Left forelimb (tissue), 1 donor: ENCODE data around the gene HRH3.

Experiments
- DNase-seq: peaks from one replicate; pipeline ENCODE4 v3.0.0-alpha.2; 2018; ENCODE audit warnings: low spot score

Gene HRH3

DNA sequence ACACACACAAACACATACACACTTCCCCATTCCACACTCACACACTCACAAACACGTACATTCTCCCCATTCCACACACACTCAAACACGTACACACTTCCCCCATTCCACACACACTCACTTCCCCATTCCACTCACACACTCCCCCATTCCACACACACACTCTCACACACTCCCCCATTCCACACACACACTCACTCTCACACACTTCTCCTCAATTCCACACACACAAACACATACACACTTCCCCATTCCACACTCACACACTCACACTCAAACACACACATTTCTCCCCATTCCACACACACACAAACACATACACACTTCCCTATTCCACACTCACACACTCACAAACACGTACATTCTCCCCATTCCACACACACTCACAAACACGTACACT lies 9.6 kb upstream of the HRH3 start:
- no peak for DNase-seq

DNA sequence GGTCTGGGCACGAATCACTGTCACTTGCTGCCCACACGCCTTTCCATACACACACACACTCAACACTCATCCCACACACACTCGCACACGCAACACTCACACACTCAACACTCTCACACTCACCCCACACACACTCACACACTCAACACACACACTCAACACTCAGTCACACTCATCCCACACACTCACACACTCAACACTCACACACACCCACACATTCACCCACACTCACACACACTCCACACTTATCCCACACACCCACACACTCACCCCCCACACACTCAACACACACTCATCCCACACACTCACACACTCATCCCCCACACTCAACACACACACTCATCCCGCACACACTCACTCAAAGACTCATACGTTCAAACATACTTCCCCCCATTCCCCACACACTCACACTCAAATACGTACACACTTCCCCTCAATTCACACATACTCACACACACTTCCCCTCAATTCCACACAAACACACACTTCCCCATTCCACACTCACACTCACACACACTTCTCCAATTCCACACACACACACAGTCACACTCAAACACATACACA lies 9.0 kb upstream of the HRH3 start:
- DNase-seq, result no peak

DNA sequence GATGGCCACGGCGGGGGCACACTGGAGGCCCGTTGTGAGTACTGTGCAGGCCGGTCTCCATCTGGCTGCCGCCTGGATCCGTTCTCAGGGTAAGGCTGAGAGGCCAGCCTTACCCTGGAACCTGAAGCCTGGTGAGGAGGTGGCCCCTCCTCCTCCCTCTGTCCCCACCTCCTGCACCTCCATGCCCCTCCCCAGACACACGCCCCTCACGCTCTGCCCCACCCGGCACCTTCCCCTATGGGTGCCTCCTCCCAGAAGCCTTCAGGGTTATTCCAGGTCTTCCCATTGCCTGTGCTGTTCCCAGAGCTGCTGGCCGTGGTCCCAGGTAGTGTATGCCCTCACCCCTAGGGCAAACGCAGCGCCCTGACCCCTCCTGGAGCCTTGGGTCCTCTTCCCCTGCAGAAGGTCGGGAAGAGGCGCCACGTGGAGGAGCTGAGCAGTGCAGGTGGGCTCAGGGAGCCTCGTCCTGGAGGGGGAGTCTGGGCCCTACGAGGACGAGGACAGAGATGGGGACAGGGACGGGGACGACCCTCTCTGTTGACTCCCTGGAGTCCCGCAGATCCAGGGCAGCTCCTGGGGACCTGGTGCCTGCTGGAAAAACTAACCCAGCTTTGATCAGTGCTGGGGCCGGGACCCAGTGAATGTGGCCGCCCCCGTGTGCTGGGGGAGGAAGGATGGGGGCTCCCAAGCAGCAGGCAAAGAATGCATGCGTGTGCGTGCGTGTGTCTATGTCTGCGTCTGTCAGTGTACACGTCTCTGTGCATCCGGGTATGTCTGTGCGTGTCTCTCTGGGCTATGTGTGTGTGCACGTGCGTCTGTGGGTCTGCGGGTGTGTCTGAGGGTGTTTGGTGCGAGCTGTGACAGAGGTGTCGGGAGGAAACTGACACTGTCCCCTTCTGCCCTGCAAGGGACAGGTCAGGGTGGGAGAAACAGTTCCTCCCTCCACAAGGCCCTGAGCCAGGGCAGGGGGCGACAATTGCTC lies 8.2 kb upstream of the HRH3 start:
- no peak for DNase-seq

DNA sequence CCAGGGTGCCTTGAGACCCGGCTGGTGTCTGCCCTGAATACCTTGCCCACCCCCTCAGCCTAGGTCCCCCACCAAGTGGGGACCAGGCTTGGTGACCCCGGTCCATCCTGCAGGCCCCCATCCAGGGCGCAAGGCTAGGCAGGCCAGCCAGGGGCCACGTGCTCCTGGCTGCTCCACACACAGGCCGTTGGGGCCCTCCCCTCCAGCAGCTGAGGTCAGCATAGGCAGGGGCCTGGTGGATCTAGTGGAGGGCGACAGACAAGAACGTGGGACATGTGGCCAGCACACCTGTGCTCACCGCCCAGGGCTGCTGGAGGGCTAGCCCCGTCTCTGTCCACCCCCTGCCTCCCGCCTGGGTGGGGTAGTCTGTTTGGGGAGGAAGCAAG lies 7.5 kb upstream of the HRH3 start:
- no peak for DNase-seq

DNA sequence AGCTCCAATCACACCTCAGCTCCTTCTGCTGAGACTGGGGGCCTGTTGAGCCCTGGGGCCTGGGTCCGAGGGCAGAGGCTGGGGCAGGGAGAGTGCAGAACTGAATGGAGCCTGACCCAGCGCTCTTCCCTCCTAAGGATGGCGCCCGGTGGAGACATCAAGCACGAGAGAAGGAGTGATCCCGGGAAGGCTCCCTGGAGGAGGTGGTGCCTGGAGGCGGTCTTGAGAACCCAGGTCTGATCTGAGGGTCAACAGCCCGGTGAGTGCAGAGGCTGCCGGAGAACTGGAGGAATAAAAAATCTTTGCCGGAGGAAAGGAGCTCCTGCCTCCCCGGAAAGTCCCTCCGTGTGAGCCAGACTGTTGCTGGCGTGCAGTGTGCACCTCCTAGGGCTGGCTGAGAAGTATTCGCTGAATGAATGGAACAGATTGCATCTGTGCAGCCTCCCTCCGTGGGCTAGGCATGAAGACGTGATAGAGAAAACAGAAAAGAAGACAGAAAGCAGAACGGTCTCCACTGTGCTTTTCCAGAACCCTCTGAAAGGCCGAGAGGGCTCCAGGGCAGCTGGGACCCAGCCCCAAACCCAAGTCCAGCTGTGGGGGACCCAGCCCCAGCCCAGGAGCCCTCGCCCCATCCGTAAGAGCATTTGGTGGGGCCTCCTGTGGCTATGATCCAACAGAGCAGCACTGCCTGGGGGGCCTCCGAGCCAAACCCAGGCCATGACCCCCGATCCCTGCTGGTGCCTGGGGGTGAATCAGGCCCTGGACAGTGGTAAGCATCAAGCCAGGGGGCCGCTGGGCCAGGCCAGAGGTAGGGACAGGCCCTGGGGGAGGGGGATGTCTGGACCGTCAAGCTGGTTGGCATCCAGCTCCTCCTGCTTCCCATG lies 6.9 kb upstream of the HRH3 start:
- no peak for DNase-seq

DNA sequence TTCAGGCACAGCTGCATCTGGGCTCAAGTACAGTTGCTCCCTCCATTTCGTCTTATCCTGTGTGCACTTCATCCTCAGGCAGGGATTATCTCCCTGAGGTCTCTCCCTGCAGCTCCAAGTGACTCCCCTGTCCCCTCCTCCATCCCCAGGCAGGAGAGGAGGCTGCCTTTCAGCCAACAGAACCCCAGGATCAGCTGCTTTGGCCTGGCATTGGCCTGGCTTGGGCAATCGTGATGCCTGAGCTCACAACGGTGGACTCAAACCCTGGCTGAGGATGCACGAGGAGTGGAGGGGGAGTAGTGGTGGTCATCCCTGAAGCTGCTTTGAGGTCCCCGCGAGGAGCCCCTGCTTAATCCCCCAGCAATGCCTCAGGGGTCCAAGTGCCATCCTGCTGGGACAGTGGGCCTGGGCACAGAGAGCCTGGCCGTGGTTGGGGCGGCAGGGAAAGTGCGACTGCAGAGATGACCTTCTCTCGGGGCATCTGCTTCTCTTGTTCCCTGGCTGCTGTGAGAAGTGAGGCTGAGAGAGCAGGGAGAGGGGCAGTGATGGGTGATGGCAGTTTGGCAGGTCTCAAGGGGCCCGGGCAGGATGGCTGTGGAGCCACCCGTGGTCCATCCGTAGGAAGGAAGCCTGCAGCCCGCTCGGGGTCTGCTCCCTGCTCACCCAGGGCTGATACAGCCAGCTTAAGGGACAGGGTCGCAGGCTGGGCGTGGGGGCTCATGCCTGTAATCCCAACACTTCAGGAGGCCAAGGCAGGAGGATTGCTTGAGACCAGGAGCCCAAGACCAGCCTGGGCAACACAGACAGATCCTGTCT lies 6.0 kb upstream of the HRH3 start:
- DNase-seq, result no peak

DNA sequence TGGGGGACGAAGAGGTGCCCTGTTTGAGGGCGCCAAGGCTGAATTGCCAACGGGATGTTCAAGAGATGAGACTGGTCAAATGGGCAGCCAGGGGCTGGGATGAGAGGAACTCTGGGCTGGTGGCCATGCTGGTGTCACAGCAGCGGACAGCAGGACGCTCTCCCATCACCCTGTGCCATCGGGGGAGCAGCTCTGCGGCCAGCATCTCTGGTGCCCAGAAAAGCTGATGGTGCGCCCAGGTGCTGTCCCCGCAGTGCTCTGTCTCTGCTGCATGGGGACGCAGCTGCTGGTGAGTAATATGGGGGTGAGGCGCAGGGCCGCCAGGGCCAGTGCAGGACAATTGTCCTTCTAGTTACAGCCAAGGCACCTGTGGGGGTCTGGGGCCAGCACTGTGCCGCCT lies 4.9 kb upstream of the HRH3 start:
- no peak for DNase-seq

DNA sequence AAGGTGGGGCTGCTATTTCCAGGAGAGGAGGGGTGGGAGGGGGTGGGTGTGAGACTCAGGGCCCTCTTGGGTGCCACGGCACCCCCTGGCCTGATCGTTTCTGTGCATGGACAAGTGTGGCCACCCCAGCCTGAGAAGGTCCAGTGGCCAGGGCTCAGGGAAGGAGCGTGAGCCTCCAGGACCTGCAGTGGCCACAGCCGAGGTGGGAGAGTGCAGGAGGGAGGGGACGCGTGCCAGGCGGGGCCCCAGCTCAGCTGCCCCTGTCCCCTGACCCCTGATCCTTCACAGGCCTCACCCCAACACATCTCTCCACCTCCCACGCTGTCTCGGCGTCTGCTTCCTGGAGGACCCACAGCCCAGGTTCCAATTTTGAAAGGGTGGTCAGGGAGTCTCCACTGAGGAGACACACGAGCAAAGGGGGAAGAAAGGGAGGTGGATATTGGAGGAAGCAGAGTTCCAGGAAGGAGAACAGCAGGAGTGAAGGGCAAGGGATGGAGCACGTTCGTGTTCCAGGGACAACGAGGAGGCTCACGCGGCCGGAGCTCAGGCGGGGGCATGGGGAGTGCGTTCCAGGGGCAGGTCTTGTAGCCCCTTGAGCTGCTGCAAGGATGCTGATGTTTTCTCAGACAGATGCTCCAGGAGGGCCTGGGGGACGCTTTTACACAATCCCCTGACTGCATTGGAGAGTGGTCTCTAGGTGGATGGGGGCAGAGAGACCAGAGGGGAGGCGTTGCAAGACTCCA lies 4.2 kb upstream of the HRH3 start:
- no peak for DNase-seq

DNA sequence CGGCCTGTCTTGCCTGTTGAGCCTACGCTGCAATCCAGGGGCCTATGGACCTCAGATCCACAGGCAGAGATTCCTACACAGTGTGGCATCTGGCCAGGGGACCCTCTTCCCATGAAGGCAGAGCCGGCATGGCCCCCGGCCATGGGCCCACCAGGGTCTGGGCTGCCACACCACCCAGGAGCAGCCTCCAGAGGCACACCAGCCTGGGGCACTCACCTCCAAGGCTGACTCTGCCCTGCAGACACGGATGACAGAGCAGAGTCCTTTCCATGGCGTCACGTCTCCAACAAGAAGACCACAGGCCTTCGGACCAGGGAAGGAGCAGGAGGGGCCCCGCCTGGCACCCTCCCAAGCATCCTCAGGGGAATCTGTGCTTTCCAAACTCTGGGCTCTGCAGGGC lies 3.5 kb upstream of the HRH3 start:
- no peak for DNase-seq

DNA sequence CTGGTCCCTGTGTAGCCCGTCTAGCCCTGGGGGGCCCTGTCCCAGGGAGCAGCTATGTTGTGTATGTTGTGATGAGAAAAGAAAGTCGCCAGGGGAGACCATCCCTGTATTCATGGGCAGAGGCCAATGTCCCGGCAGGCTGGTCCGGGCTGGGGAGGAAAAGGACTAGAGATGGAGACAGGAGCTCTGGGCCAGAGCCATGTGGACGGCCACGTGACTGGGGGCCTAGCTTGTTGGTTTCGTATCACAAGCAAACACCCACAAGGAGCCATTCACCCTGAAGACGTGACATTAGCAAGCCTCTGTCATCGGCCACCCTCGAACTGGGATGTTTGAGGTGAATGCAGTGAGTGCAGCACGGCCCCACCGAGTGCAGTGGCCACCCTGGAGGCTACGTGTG lies 2.9 kb upstream of the HRH3 start:
- DNase-seq, result no peak

DNA sequence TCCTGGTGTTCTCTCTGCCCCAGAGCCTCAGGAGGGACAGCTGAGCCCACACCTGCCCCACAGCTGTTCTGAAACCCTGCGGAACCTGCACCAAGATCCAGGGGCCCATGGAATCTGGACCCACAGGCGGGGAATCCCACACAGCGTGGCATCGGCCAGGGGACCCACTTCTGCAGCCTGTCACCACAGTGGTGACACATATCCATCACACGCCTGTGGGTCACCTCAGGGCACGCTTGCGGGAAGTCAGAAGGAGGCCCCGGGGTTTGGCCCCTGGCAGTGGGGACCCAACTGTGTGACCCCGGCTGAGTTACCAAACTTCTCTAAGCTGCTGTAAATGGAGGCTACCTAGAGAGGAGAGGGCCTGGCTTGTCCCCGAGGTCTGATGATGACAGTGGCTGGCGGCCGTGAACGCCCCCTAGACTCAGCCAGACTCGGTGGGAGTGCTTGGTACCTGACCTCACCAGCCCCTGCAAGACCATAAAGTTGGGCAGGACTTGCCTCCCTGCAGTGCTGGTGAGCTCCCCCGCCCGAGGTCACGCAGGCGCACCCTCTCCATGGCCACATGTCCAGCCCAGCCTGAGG lies 2.3 kb upstream of the HRH3 start:
- no peak for DNase-seq

DNA sequence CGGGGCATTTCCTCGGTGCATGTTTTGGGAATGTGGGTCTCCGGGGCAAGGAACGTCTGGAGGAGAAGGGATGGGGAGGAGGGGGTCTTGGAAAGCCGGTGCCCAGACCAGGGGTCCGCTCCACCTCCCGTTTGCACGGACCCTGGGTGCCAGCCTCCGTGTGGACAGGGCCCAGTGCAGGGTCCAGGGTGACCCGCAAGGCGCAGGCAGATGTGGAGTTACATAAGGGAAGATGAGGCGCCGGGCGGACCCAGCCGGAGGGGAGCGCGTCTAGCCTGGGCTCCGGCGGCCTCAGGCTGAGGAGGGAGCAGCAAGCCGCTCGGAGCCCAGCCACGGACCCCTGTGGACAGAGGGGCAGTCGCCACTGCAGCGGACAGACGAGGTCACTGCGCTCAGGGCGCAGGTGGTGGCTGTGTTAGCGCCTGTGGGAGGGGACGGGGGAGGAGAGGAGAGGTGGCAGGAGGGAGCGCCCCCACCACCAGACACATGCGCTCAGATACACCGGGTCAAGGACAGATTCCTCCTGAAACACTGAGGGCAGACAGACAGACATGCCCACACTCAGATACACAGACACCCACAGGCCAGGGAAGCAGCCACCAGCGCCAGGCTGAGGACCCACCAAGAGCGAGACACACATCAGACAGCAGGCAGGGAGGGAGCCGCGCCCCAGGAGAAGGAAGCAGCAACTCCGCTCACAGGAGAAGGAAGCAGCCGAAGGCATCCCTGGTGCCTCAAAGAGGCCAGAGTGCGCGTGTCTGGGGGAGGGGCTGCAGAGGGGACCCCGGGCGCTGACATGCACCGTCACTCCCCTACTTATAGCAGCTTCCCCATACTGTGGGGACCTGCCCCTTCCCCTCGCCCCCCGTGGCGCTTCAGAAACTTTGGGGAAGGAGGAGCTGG lies 839 bp upstream of the HRH3 start:
- no peak for DNase-seq

DNA sequence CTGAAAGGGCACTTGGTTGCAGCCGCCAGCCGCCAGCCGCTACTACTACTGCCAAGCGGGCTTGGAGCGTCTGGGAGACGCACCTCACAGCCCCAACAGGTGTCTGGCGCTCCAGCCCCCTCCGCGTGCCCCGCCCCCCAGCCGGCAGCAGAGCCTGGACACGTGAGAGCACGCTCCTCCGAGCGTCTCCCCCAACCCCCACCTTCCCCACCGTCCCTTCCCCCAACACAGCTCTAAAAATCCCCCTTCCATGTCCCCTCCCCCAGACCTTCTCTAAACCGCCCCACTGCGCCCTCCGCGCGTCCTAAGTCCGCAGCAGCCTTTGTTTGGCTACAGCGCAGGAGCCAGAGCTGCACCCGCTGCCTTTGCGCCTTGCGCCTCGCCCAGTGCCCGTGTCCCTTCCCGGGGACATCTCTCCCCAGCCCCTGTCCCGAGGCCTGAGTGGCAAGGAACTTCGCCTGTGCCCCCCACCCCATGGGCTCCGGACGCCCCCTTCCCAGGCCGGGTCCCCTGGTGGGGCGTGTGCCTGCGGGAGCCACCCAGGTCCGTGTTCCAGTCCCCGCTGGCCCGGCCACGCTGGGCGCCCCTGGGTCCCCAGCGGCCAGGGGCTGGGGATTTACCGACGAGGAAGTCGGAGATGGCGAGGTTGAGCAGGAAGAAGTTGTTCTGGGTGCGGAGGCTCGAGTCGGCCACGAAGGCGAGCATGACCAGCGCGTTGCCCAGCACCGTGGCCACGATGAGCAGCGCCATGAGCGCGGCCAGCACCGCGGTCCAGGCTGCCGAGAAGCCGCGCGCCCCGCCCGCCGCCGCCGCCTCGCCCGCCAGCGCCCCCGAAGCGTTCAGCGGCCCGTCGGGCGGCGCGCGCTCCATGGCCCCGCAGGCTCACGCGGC lies 732 bp downstream of the HRH3 start:
- DNase-seq, result no peak

DNA sequence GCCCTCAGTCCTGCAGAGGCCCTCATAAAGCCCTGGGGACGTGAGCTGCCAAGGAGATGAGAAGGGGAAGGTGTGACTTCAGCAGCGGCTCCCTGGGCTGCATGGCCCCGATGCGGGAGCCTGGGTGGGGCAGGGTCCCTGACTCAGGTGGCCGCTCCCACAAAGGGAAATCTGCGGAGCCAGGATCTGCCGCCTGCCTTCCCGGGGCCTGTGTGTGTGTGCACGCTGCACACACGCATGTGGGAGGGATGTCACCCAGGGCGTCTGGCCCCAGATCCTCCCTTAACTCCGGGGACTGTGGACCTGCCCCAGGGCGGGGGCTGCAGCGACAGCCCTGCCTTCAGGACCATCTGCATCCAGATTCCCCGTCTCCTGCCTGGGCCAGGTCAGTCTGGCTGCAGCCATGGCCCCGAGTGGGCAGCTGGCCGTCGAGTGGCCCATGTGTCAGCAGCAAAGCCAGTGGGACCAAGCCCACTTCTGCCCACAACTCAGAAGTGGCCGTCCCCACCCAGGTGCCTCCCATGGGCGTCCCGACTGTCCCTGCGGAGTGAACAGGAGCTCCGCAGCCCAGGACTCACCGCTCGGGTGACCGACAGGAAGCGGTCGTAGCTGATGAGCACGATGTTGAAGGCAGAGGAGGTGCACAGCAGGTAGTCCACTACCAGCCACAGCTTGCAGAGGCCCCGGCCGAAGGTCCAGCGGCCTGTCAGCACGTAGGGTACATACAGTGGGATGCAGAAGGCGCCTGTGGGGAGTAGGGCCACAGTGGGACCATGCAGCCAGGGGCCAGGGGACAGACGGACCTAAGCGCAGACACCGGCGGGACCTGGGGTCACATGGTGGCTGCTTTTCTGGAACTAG lies 1.9 kb downstream of the HRH3 start:
- DNase-seq, result no peak

DNA sequence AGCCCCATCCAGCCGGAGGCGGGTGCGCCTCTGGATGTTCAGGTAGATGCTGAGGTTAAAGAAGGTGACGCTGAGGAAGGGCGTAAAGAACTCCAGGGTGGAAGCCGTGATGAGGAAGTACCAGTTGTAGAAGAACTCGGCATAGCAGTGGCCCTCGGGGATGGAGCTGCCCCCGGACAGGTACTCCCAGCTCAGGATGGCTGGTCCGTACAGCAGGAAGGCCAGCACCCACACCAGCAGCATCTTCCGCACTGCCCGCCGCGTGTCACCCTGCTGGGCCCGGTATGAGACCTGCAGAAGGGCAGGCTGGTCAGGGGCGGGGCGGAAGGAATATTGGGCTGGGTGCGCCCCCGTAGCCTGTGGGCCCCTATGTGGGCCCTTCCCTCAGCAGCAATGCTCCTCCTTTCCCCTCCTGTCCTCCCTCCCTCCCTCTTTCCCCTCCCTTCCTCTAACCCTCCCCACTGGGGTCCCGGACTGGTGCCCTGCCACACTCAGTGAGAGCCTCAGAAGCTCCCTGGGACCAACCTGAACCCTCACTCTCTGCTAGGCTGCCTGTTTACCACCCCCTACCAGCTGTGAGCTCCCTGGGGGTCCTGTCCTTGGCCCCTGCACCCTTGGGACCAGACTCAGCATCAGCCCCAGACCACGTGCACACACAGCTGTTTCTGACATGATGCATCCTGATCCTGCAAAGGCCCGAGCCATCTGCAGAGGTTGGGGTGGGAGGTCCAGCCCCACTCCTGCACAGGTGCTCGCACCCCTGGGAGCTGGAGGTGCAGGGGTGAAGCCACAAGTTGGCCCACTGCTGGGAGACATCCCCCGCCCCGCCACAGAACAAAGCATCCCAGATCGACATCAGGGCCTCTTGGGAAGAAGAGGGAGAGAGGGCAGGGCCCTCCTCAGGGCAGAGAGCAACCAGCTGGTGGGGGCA lies 3.2 kb downstream of the HRH3 start:
- DNase-seq, result no peak

DNA sequence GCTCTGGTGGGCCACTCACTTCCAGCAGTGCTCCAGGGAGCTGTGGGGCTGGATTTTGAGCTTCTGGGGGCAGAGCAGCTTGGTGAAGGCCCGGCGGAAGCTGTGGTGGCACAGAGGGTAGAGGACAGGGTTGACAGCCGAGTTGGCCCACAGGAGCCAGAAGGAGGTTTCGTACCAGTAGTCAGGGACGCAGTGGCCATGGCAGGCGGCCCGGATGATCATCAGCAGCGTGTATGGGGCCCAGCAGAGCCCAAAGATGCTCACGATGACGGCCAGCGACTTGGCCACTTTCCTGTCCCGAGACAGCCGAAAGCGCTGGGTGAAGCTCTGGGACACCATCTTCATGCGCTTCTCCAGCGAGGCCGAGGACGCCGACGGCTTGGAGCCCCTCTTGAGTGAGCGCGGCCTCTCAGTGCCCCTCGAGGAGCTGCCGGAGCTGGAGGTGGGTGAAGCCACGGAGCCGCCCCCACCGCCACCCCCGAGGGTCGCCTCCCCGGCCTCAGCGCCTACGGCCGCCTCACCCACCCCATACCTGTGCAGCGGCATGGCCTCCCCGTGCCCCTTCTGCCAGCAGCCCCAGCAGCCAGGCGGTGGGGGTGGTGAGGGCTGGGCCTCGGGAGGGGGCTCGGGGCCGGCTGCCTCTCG lies 4.0 kb downstream of the HRH3 start:
- DNase-seq, result no peak
